Iris pigment epithelial cell (primary cell): Measurements from ENCODE around the gene RASGRF1.
"Not testable (repeated sequence)": the region's sequence is repeated elsewhere in the genome, so short reads cannot be mapped to it uniquely, and the experiment has no call there.

Experiments
- DNase-seq: peaks from one replicate; pipeline ENCODE4 v3.0.0-alpha.2; 2011; ENCODE audit warnings: low read depth

The RASGRF1 gene, protein sequence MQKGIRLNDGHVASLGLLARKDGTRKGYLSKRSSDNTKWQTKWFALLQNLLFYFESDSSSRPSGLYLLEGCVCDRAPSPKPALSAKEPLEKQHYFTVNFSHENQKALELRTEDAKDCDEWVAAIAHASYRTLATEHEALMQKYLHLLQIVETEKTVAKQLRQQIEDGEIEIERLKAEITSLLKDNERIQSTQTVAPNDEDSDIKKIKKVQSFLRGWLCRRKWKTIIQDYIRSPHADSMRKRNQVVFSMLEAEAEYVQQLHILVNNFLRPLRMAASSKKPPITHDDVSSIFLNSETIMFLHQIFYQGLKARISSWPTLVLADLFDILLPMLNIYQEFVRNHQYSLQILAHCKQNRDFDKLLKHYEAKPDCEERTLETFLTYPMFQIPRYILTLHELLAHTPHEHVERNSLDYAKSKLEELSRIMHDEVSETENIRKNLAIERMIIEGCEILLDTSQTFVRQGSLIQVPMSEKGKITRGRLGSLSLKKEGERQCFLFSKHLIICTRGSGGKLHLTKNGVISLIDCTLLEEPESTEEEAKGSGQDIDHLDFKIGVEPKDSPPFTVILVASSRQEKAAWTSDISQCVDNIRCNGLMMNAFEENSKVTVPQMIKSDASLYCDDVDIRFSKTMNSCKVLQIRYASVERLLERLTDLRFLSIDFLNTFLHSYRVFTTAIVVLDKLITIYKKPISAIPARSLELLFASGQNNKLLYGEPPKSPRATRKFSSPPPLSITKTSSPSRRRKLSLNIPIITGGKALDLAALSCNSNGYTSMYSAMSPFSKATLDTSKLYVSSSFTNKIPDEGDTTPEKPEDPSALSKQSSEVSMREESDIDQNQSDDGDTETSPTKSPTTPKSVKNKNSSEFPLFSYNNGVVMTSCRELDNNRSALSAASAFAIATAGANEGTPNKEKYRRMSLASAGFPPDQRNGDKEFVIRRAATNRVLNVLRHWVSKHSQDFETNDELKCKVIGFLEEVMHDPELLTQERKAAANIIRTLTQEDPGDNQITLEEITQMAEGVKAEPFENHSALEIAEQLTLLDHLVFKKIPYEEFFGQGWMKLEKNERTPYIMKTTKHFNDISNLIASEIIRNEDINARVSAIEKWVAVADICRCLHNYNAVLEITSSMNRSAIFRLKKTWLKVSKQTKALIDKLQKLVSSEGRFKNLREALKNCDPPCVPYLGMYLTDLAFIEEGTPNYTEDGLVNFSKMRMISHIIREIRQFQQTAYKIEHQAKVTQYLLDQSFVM (N-terminal part only)

DNA sequence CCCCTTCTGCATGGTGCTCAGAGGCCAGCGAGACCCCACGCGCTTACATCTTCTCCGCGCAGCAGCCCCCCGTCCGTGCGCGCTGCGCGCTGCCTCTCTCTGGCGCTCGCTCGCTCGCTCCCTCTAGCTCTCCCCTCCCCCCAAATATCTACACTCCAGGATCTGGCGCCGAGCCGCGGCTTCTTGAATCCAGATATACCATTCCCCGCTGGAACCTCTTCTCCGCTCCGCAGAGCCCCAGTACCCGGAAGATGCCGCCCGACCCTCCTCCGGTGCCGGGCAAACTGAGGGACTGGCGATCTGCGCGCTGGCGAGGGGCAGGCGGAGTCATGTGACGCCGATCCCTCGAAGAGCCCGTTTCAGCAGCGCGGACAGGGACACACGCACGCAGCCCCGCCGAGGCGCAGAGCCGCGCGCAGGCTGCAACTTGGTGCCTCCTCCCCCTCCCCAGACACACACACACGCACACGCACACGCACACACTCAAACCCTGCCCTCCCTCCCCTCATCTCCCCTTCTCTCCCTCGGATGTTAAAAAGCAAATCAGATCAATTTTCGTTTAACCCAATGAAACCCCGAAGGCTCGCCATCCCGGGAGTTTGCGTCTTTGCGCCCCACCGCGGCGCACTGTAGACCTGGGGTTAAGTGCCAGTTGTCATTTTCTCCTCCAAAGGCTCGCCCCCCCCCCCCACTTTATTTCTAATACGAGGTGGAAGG, at the start of gene RASGRF1:
Gene RASGRF1, minus strand, starts transcription at position 294 of the 717 bp plus-strand sequence. Its CDS starts 282 bp downstream, at position 12.
- peak; percentile 10 for DNase-seq

DNA sequence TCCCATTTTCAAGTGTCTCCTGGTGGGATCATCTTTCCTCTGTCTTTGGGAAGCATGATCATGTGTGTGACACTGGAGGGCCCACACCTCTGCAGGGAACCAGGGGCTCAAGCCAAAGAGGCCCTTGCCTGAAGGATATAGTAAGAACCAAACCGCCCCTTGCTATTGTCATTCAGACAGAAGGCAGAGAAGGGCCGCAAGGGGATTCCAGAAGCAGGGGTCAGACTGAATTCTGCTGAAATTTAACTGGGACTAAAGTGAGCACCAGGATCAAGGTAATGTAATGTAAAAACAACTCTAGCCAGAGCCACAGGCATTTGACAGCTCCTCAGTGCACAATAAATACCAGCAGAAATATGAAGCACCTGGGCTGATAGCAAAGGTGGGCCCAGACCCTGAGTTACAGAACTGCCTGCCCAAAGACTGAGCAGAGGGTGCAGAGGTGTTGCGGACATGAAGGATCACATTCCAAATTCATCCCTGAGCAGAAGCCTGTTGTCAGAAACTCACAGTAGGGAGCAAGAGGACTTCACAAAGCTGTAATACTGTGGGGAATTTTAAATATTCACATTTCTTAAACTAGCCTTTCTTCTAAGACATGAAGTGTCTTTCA, 46.0 kb upstream of the RASGRF1 start:
- no peak for DNase-seq

DNA sequence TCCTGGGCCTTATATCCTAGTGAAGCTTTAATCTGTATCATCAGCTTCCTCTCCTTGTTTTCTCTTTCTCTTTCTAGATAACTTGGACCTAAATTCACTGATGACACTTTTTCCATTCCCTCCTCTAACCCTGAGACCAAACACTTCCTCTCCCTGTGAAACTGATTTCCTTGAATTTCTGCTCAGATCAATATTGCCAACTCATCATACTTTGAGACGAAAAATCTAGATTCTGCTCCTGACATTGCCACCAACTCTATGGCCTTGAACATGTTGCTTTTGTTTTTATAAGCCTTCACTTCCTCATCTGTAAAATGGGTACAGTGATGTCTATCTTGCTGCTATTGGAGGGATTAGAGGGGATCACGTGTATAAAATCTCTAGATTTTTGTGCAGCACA, 42.7 kb upstream of the RASGRF1 start:
- DNase-seq: no peak

- DNase-seq: no peak
Observed at GRCh38 chr15:79132770-79133169, 42.2 kb upstream of the RASGRF1 start.

GRCh38 chr15:79132361-79132760, 41.8 kb upstream of the RASGRF1 start:
- DNase-seq: no peak

DNA sequence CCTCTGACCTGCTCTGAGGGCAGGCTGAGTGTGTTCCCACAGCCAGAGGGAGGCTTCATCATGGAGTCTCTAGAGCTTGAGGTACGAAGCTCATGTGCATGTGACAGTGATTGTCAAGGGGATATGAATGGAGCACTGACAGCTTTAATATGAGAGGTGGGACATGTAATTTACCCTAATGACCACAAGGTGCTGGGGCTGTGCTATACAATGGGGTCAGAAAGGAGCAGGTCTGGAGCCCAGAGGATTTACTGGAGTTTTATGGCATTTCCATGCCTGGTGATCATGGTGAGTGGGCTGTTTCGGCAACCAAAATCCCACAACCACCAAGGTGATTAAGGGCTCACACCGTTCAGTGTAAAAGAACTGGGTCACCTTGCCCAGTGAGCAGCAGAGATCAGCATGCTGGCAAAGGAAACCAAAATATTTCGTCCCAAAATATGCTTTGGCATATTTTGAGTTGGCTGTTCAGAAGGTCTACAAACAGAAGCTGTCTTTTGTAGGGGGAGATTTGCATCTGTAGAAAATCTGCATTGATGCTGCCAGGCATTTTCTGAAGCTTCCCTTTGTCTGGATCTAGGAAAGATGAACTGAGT, 40.1 kb upstream of the RASGRF1 start:
- DNase-seq: no peak

GRCh38 chr15:79129235-79129634, 38.7 kb upstream of the RASGRF1 start:
- DNase-seq: no peak

GRCh38 chr15:79128556-79128955, 38.0 kb upstream of the RASGRF1 start:
- no peak for DNase-seq

- no peak for DNase-seq
Observed at GRCh38 chr15:79124388-79124787, 33.8 kb upstream of the RASGRF1 start.

GRCh38 chr15:79122991-79123390, 32.4 kb upstream of the RASGRF1 start:
- no peak for DNase-seq

DNA sequence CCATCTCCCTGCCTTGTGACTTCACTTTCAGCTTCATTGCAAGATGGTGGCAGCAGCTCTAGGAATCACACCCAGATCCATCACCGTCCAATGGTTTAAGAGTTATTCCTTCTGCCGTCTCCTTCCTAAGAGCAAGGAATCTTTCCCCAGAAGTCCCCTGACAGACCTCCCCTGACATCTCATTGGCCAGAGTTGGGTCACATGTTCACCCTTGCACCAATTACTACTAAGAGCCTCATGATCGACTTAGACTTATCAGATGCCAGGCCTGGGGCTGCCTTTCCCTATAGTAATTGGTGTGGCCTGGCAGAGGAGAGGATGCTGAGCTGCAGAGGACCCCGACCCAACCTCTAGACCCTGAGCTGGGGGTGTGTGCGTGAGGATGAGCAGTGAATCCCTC, 31.8 kb upstream of the RASGRF1 start:
- DNase-seq: no peak

DNA sequence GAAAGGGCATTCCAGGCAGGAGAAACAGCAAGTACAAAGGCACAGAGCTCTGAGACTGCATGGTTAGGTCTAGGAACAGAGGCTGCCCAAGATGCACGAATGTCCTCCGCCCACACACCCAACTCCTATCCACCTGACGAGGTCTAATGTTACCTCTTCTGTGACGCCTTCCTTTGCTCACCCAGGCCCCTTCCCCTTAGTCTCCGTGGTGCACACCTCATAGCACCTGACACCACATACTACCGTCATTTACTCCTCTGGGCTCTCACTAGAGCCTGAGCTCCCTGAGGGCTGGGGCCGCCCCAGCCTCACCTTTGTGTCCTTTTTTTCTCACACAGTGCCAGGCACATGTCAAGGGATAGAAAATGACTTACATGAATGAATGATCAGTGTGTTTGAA, 31.0 kb upstream of the RASGRF1 start:
- no peak for DNase-seq

DNA sequence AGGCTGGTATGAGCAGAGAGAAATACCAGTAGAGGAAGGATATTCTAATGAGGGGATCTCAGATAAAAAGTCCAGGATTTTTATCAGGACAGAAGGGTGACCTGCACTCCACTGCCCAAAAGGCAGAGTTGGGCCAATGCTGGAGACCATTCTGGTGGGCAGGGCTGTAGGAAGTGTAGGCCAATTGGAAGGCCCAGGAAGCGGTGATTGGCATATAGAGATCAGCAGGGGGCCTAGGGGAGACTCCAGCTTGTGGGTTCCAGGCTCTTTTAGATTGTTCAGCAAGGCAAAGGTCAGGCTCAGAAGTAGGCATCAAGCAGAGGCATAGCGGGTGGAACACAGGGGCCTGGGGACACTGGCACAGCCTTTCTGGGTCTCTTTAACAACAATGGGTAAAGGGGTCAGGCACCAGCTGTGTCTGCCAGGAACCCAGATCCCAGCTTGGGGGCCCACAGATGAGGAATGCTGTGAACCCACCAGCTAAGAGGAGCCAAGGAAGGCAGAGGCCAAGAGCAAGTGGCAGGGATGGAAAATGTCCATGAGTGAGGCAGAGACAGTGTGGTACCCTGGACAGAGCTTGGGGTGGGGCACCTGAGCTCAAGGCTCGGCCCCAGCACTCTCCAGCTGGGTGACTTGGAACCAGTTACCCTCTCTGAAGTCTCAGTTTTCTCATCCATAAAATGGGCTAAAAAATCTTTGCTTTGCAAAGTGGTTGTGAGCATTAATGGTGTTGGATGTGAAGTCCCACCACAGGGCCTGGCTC, 27.0 kb upstream of the RASGRF1 start:
- no peak for DNase-seq

DNA sequence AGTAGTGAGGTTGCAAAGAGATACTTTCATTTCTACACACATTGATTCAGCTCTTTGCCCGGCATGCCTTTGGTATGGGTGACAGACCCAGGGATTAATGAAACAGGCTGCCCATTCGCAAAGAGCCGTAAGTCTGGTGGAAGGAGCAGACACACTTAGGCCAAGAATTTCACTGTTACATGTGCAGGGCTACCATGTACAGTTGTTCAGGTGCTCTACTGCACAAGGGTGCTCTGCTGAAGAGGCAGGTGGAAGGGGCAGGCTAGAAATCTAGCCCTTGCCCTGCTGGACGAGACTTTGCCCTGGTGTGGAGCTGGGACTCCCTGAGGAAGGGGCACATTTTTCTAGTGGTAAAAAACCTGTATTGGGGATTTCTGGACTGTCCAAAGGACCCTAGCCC, 26.2 kb upstream of the RASGRF1 start:
- no peak for DNase-seq

- DNase-seq: no peak
Observed at GRCh38 chr15:79115986-79116665, 25.5 kb upstream of the RASGRF1 start.

DNA sequence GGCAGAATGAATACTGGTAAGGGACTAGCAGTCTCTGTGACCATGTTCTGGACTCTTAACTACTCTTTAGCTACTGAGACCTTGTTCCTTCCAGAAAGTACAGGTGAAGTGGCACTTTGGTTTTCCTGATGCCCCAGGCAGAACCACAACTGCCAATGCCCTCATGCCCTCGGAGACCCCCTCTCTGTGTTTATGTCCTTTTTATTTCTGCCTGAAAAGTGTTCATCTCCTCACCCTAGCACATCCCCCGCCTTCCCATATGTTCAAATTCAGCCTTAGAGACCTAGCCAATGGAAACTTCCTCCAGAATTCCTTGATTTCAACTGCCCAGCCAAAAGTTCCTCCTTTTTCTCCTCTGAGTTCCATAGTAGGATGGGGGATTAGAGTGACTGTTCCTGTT, 23.3 kb upstream of the RASGRF1 start:
- DNase-seq: no peak

GRCh38 chr15:79111404-79111803, 20.8 kb upstream of the RASGRF1 start:
- DNase-seq: not testable (repeated sequence)

- DNase-seq: no peak
Observed at GRCh38 chr15:79105141-79105540, 14.6 kb upstream of the RASGRF1 start.

- DNase-seq: no peak
Observed at GRCh38 chr15:79102595-79102994, 12.0 kb upstream of the RASGRF1 start.
